Measurements from ENCODE around the gene COPS6.

COPS6 gene

GRCh38 chr7:100130608-100131453 lies 42.1 kb downstream of the COPS6 start (continued):
- TF ChIP-seq CTCF (tag by site-specific recombination; IDR thresholded peaks at IDR 0.05): peak; percentile 86
- TF ChIP-seq PRDM1 (tag by site-specific recombination; IDR thresholded peaks at IDR 0.05): peak; percentile 91
- TF ChIP-seq ZNF121 (tag by site-specific recombination; IDR thresholded peaks at IDR 0.05): peak; percentile 96
- TF ChIP-seq, protein P1, sequence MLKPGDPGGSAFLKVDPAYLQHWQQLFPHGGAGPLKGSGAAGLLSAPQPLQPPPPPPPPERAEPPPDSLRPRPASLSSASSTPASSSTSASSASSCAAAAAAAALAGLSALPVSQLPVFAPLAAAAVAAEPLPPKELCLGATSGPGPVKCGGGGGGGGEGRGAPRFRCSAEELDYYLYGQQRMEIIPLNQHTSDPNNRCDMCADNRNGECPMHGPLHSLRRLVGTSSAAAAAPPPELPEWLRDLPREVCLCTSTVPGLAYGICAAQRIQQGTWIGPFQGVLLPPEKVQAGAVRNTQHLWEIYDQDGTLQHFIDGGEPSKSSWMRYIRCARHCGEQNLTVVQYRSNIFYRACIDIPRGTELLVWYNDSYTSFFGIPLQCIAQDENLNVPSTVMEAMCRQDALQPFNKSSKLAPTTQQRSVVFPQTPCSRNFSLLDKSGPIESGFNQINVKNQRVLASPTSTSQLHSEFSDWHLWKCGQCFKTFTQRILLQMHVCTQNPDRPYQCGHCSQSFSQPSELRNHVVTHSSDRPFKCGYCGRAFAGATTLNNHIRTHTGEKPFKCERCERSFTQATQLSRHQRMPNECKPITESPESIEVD (tag by site-specific recombination; IDR thresholded peaks at IDR 0.05): no peak
- 0 out of 2 replicates have a peak, but pooled peaks have one; percentile 46 for TF ChIP-seq ZNF692 (tag by site-specific recombination; IDR thresholded peaks at IDR 0.05)
- TF ChIP-seq ZEB2 (tag by site-specific recombination; IDR thresholded peaks at IDR 0.05): peak; percentile 38; the same call in 1 of the 2 replicates
- TF ChIP-seq REPIN1 (tag by site-specific recombination; IDR thresholded peaks at IDR 0.05; ENCODE audit: low read depth): peak; percentile 33; the same call in 1 of the 2 replicates
- no peak; the same call in 1 of the 2 replicates for TF ChIP-seq ZNF18 (tag by site-specific recombination; IDR thresholded peaks at IDR 0.05)
- TF ChIP-seq ZIC2 (tag by site-specific recombination; IDR thresholded peaks at IDR 0.05): peak; percentile 58
- TF ChIP-seq ZNF2 (tag by site-specific recombination; IDR thresholded peaks at IDR 0.05): peak; percentile 71; the same call in 1 of the 2 replicates
- TF ChIP-seq ZNF391 (tag by site-specific recombination; IDR thresholded peaks at IDR 0.05; ENCODE audit: borderline replicate concordance, low read depth): peak; percentile 37; the same call in 1 of the 2 replicates
- TF ChIP-seq, protein P2, sequence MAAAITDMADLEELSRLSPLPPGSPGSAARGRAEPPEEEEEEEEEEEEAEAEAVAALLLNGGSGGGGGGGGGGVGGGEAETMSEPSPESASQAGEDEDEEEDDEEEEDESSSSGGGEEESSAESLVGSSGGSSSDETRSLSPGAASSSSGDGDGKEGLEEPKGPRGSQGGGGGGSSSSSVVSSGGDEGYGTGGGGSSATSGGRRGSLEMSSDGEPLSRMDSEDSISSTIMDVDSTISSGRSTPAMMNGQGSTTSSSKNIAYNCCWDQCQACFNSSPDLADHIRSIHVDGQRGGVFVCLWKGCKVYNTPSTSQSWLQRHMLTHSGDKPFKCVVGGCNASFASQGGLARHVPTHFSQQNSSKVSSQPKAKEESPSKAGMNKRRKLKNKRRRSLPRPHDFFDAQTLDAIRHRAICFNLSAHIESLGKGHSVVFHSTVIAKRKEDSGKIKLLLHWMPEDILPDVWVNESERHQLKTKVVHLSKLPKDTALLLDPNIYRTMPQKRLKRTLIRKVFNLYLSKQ (tag by site-specific recombination; IDR thresholded peaks at IDR 0.05; ENCODE audit: borderline replicate concordance): no peak
- TF ChIP-seq HOXD13 (CRISPR knock-in tag; IDR thresholded peaks at IDR 0.05; ENCODE audit: borderline replicate concordance): no peak
- peak; percentile 94 for TF ChIP-seq GLIS1 (tag by site-specific recombination; IDR thresholded peaks at IDR 0.05)
- no peak for TF ChIP-seq ZNF521 (tag by site-specific recombination; IDR thresholded peaks at IDR 0.05)
- 0 out of 2 replicates have a peak, but pooled peaks have one; percentile 15 for TF ChIP-seq ZNF623 (tag by site-specific recombination; IDR thresholded peaks at IDR 0.05)

GRCh38 chr7:100132126-100132525 lies 43.4 kb downstream of the COPS6 start:
- CTCF ChIA-PET: interaction anchor here (0.6 to 8.7 kb wide), 31 partner anchors 8 to 1731 kb away, joined by 3 to 119 read pairs (median 5); partner anchors contain the start of genes AP4M1, GAL3ST4, GPC2 and MCM7
- TF ChIP-seq OSR2 (tag by site-specific recombination; IDR thresholded peaks at IDR 0.05) (no peak), PRDM2 (tag by site-specific recombination; IDR thresholded peaks at IDR 0.05; ENCODE audit: borderline replicate concordance) (no peak), ZNF138 (tag by site-specific recombination; IDR thresholded peaks at IDR 0.05; ENCODE audit: borderline replicate concordance) (no peak), KLF8 (tag by site-specific recombination; IDR thresholded peaks at IDR 0.05) (no peak), ZNF558 (tag by site-specific recombination; IDR thresholded peaks at IDR 0.05) (no peak)

More at GRCh38 chr7:100132126-100132525, 43.4 kb downstream of the COPS6 start:
- POLR2A ChIA-PET: interaction anchor here (0.9 to 1.3 kb wide), 3 partner anchors 17 to 297 kb away, joined by 3 to 7 read pairs (median 5); partner anchors contain the start of genes AP4M1, LAMTOR4, MCM7 and ZCWPW1
- Histone ChIP-seq H3K36me3 (ENCODE audit: control insufficient read depth in 2 of 2, insufficient read depth in 1 of 2, low read length in 2 of 2) (no peaks in the 10 kb centered on the region), H3K27ac (ENCODE audit: extremely low read depth, low read depth, low read length) (no peak overlapping the region), H3K9me3 (ENCODE audit: control insufficient read depth, insufficient read depth, low read depth, low read length) (no peaks in the 10 kb centered on the region), H3K4me3 (ENCODE audit: low read depth, low read length) (no peak overlapping the region), H3K4me1 (ENCODE audit: control insufficient read depth, insufficient read depth, low read length) (no peaks in the 10 kb centered on the region)

All from HEK293 (cell line).